MCF 10A (cell line): ENCODE measurements around the gene OOSP3. TPM values are rescaled to one million over a fixed set of nuclear protein-coding genes. Genes with fewer than 3 reads are reported as not detected.
"Not testable (repeated sequence)": the region's sequence is repeated elsewhere in the genome, so short reads cannot be mapped to it uniquely, and the experiment has no call there.

ENCODE experiments used
- BruUV-seq: library from RNA; stranded (reverse); fragments of 400-500 nt; replicated peaks from 2 replicates; lab custom pipeline; 2021; lab: Mats Ljungman, UMichigan
- CTCF ChIA-PET: fragments of 300-600 bp; sonication (Branson Sonifier 250); formaldehyde crosslinking; extraction: SDS; loops from one replicate; lab custom pipeline; 2021; ENCODE audit warnings: antibody characterized with exemption, inconsistent platforms; lab: Yijun Ruan, JAX
- POLR2A ChIA-PET: fragments of 300-600, 350-650 bp; sonication (Branson Sonifier 250); formaldehyde crosslinking; extraction: SDS; loops from one replicate; lab custom pipeline; 2020; ENCODE audit warnings: antibody characterized with exemption, inconsistent platforms; lab: Yijun Ruan, JAX
- DNase-seq: peaks from one replicate; pipeline ENCODE4 v3.0.0-alpha.2; 2018; ENCODE audit not compliant: unreplicated experiment
- H3K27ac Mint-ChIP-seq: one replicate; pipeline ENCODE4 v1.8.0; 2022; ENCODE audit warnings: mild to moderate bottlenecking, low read depth, mixed read lengths; ENCODE audit not compliant: unreplicated experiment
- H3K27me3 Mint-ChIP-seq: one replicate; pipeline ENCODE4 v1.8.0; 2022; ENCODE audit warnings: mixed read lengths; ENCODE audit not compliant: insufficient read depth, unreplicated experiment
- H3K36me3 Mint-ChIP-seq: one replicate; pipeline ENCODE4 v1.8.0; 2022; ENCODE audit warnings: mild to moderate bottlenecking, moderate library complexity, mixed read lengths; ENCODE audit not compliant: insufficient read depth, unreplicated experiment
- H3K4me1 Mint-ChIP-seq: one replicate; pipeline ENCODE4 v1.8.0; 2022; ENCODE audit warnings: mixed read lengths; ENCODE audit not compliant: insufficient read depth, unreplicated experiment
- H3K4me3 Mint-ChIP-seq: one replicate; pipeline ENCODE4 v1.8.0; 2022; ENCODE audit warnings: mild to moderate bottlenecking, moderate library complexity, mixed read lengths; ENCODE audit not compliant: unreplicated experiment
- H3K9me3 Mint-ChIP-seq: one replicate; pipeline ENCODE4 v1.8.0; 2022; ENCODE audit warnings: mixed read lengths; ENCODE audit not compliant: unreplicated experiment
- CTCF ChIP-seq: fragments of 200-600 bp; IDR thresholded peaks from one replicate; pipeline ENCODE4 v1.8.0; 2022; ENCODE audit warnings: antibody characterized with exemption, mild to moderate bottlenecking; ENCODE audit not compliant: unreplicated experiment
- intact Hi-C: fragments of 100-400 bp; cut with micrococcal nuclease; formaldehyde crosslinking; loops from 2 replicates; pipeline ENCODE4 v1.14.1; 2022
- total RNA-seq: library from RNA; stranded (reverse); gene quantifications from 2 replicates; pipeline ENCODE4 v1.2.3, GENCODE V29; 2022

OOSP3 gene
- total RNA-seq, 1 experiment from 2014 or later = not detected

GRCh38 chr11:59847626-59848025 lies 31.0 kb upstream of the OOSP3 start:
- no peak for TF ChIP-seq CTCF
- Mint-ChIP-seq H3K4me1 (no peaks in the 10 kb centered on the region), H3K36me3 (no peaks in the 10 kb centered on the region), H3K27me3 (no peaks in the 10 kb centered on the region), H3K27ac (no peak overlapping the region), H3K4me3 (no peak overlapping the region), H3K9me3 (no peaks in the 10 kb centered on the region)
- ChIA-PET POLR2A (no interaction called here), CTCF (interaction anchor here (2.0 kb wide), 1 partner anchor 30 kb away, joined by 5 read pairs; no protein-coding TSS in a partner anchor)
- no peak for DNase-seq
- BruUV-seq = no TSS peak
- intact Hi-C loops = no loop called here

GRCh38 chr11:59848439-59848838 lies 30.1 kb upstream of the OOSP3 start:
- H3K4me3 Mint-ChIP-seq, CTCF ChIA-PET, H3K27ac Mint-ChIP-seq, H3K27me3 Mint-ChIP-seq, H3K36me3 Mint-ChIP-seq, H3K9me3 Mint-ChIP-seq, BruUV-seq, intact Hi-C loops, POLR2A ChIA-PET, H3K4me1 Mint-ChIP-seq, DNase-seq: not testable (repeated sequence)

GRCh38 chr11:59849129-59849528 lies 29.5 kb upstream of the OOSP3 start:
- POLR2A ChIA-PET = no interaction called here
- no TSS peak for BruUV-seq
- no peak overlapping the region for H3K4me3 Mint-ChIP-seq
- H3K36me3 Mint-ChIP-seq = no peaks in the 10 kb centered on the region
- no peaks in the 10 kb centered on the region for H3K27me3 Mint-ChIP-seq
- intact Hi-C loops = no loop called here
- no peak for DNase-seq
- H3K27ac Mint-ChIP-seq = no peak overlapping the region
- no peaks in the 10 kb centered on the region for H3K4me1 Mint-ChIP-seq
- CTCF ChIA-PET = interaction anchor here (0.6 kb wide), 1 partner anchor 574 kb away, joined by 3 read pairs; no protein-coding TSS in a partner anchor
- H3K9me3 Mint-ChIP-seq = no peaks in the 10 kb centered on the region
- TF ChIP-seq CTCF = no peak

GRCh38 chr11:59849551-59849950 lies 29.0 kb upstream of the OOSP3 start:
- intact Hi-C loops, BruUV-seq, H3K4me3 Mint-ChIP-seq, H3K27me3 Mint-ChIP-seq, H3K9me3 Mint-ChIP-seq, POLR2A ChIA-PET, H3K36me3 Mint-ChIP-seq, H3K27ac Mint-ChIP-seq, H3K4me1 Mint-ChIP-seq, DNase-seq: not testable (repeated sequence)
- CTCF ChIA-PET = interaction anchor here (0.6 to 1.0 kb wide), 3 partner anchors 26 to 574 kb away, joined by 3 read pairs; no protein-coding TSS in a partner anchor

- H3K4me1 Mint-ChIP-seq, intact Hi-C loops, CTCF ChIA-PET, DNase-seq, H3K4me3 Mint-ChIP-seq, POLR2A ChIA-PET, H3K36me3 Mint-ChIP-seq, BruUV-seq, H3K27ac Mint-ChIP-seq, H3K9me3 Mint-ChIP-seq, H3K27me3 Mint-ChIP-seq: not testable (repeated sequence)
Observed at GRCh38 chr11:59851416-59851815, 27.2 kb upstream of the OOSP3 start.
